Measurements from ENCODE around the gene POLR3K.

DNA sequence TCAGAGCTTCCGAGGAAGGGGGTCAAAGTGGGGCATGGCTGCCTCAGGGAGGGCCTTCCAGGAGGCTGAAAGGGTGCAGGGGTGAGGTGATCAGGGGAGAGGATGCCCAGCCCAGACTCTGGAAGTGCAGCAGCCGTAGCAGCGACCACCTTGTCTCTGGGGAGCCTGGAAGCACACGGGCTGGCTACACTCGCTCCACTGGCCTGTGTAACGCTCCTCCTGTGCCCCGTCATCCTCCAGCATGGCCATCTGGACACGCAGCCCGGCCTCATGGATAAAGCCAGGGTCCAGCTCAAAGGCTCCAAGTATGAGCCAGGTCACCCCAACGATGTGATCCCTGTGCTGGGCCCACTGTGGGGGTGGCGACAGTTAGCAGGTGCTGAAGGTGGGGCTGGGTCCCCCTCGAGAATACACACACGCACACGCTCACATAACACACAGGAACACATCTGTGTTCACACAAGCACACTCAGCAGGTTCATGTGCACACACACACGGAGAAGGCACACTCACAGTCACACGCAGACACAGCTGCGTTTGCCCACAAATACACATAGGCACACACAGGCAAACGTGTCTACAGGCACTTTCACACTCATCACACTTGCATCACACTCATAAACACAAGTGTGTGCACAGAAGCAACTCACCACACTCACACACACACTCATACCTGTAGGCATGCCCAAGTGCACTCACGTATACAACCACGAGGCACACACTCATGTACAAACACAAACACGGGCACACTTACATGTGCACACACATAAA is 19.3 kb downstream of the POLR3K start:
- TF ChIP-seq POLR2A (IDR thresholded peaks at IDR 0.05): no peak
- TF ChIP-seq, protein P1, sequence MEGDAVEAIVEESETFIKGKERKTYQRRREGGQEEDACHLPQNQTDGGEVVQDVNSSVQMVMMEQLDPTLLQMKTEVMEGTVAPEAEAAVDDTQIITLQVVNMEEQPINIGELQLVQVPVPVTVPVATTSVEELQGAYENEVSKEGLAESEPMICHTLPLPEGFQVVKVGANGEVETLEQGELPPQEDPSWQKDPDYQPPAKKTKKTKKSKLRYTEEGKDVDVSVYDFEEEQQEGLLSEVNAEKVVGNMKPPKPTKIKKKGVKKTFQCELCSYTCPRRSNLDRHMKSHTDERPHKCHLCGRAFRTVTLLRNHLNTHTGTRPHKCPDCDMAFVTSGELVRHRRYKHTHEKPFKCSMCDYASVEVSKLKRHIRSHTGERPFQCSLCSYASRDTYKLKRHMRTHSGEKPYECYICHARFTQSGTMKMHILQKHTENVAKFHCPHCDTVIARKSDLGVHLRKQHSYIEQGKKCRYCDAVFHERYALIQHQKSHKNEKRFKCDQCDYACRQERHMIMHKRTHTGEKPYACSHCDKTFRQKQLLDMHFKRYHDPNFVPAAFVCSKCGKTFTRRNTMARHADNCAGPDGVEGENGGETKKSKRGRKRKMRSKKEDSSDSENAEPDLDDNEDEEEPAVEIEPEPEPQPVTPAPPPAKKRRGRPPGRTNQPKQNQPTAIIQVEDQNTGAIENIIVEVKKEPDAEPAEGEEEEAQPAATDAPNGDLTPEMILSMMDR (IDR thresholded peaks at IDR 0.05): no peak

All from vagina (tissue), 2 donors.